RPMI7951 (cell line): Measurements from ENCODE around the gene LETM1. TPM values are rescaled to one million over a fixed set of nuclear protein-coding genes. Genes with fewer than 3 reads are reported as not detected.
A peak's percentile ranks its signal among the peaks of the same experiment; 100 is the strongest.

ENCODE experiments used
- DNase-seq: peaks from one replicate; pipeline ENCODE4 v3.0.0-alpha.2; 2012; ENCODE audit warnings: low read depth
- total RNA-seq: library from RNA; depleted of rRNA; stranded (reverse); fragments of >200 nt; shearing (Covaris generic); gene quantifications from 2 replicates; pipeline ENCODE4 v1.2.3, GENCODE V29; 2014

LETM1 gene
- total RNA-seq, 1 experiment from 2014 or later: 14.9 TPM

GRCh38 chr4:1872870-1873269, 16.9 kb upstream of the LETM1 start:
- DNase-seq: peak; percentile 68

- DNase-seq: no peak
Observed at GRCh38 chr4:1871471-1872021, 15.6 kb upstream of the LETM1 start.

GRCh38 chr4:1870578-1871443, 14.9 kb upstream of the LETM1 start, which contains the start of gene NSD2:
TSS of gene NSD2 (plus strand) at chr4:1871393. CDS start at chr4:1900655, 29,262 bp downstream.
- peak; percentile 86 for DNase-seq

- DNase-seq: peak; percentile 78
Observed at GRCh38 chr4:1870328-1870577, 14.3 kb upstream of the LETM1 start.

- DNase-seq: no peak
Observed at GRCh38 chr4:1869530-1870327, 13.8 kb upstream of the LETM1 start.

- DNase-seq: no peak
Observed at GRCh38 chr4:1868912-1869311, 13.0 kb upstream of the LETM1 start.

- DNase-seq: no peak
Observed at GRCh38 chr4:1868293-1868692, 12.3 kb upstream of the LETM1 start.

- no peak for DNase-seq
Observed at GRCh38 chr4:1866189-1866661, 10.3 kb upstream of the LETM1 start.

- DNase-seq: no peak
Observed at GRCh38 chr4:1864076-1865008, 8.4 kb upstream of the LETM1 start.

- DNase-seq: no peak
Observed at GRCh38 chr4:1863297-1864033, 7.5 kb upstream of the LETM1 start.

- no peak for DNase-seq
Observed at GRCh38 chr4:1862961-1863296, 7.0 kb upstream of the LETM1 start.

GRCh38 chr4:1862055-1862911, 6.3 kb upstream of the LETM1 start:
- no peak for DNase-seq

GRCh38 chr4:1859389-1859753, 3.4 kb upstream of the LETM1 start:
- no peak for DNase-seq

GRCh38 chr4:1857931-1858330, 2.0 kb upstream of the LETM1 start:
- DNase-seq: no peak

GRCh38 chr4:1856943-1857699, 1.2 kb upstream of the LETM1 start:
- no peak for DNase-seq

- no peak for DNase-seq
Observed at GRCh38 chr4:1855333-1856070, 454 bp downstream of the LETM1 start.

GRCh38 chr4:1854752-1855151, 1.2 kb downstream of the LETM1 start:
- no peak for DNase-seq

GRCh38 chr4:1852904-1853623, 2.9 kb downstream of the LETM1 start:
- DNase-seq: no peak
